Measurements from ENCODE around the gene CORT.

- TF ChIP-seq, protein P1, sequence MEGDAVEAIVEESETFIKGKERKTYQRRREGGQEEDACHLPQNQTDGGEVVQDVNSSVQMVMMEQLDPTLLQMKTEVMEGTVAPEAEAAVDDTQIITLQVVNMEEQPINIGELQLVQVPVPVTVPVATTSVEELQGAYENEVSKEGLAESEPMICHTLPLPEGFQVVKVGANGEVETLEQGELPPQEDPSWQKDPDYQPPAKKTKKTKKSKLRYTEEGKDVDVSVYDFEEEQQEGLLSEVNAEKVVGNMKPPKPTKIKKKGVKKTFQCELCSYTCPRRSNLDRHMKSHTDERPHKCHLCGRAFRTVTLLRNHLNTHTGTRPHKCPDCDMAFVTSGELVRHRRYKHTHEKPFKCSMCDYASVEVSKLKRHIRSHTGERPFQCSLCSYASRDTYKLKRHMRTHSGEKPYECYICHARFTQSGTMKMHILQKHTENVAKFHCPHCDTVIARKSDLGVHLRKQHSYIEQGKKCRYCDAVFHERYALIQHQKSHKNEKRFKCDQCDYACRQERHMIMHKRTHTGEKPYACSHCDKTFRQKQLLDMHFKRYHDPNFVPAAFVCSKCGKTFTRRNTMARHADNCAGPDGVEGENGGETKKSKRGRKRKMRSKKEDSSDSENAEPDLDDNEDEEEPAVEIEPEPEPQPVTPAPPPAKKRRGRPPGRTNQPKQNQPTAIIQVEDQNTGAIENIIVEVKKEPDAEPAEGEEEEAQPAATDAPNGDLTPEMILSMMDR (IDR thresholded peaks at IDR 0.05): no peak
- TF ChIP-seq POLR2A (IDR thresholded peaks at IDR 0.05): no peak
Measured at GRCh38 chr1:10449751-10450150, at the start of gene CORT.

Measured in breast epithelium (tissue), 3 donors.